Measurements from ENCODE around the gene CAPN10.

CAPN10 gene

GRCh38 chr2:240619506-240620148 lies 33.1 kb downstream of the CAPN10 start:
- no peak overlapping the region for H3K4me3 ChIP-seq (ENCODE audit: low read depth, low read length)
- no peak for DNase-seq (ENCODE audit: low read depth)
- no peak for TF ChIP-seq CTCF (IDR thresholded peaks at IDR 0.05; ENCODE audit: low read depth, low read length, missing control alignments)
- in situ Hi-C loops (cut with HindIII; ENCODE audit: low sequenced_read_pairs), result no loop called here

- no peak for DNase-seq (ENCODE audit: low read depth)
- no peak for TF ChIP-seq CTCF (IDR thresholded peaks at IDR 0.05; ENCODE audit: low read depth, low read length, missing control alignments)
- no peak overlapping the region for H3K4me3 ChIP-seq (ENCODE audit: low read depth, low read length)
- in situ Hi-C loops (cut with HindIII; ENCODE audit: low sequenced_read_pairs), result no loop called here
Observed at GRCh38 chr2:240620149-240620731, 33.7 kb downstream of the CAPN10 start.

- DNase-seq (ENCODE audit: low read depth), result no peak
- no peak for TF ChIP-seq CTCF (IDR thresholded peaks at IDR 0.05; ENCODE audit: low read depth, low read length, missing control alignments)
- in situ Hi-C loops (cut with HindIII; ENCODE audit: low sequenced_read_pairs), result no loop called here
Observed at GRCh38 chr2:240620859-240621258, 34.3 kb downstream of the CAPN10 start.

GRCh38 chr2:240622060-240622411 lies 35.5 kb downstream of the CAPN10 start:
- in situ Hi-C loops (cut with HindIII; ENCODE audit: low sequenced_read_pairs), result no loop called here
- TF ChIP-seq CTCF (IDR thresholded peaks at IDR 0.05; ENCODE audit: low read depth, low read length, missing control alignments), result no peak
- no peak overlapping the region for H3K4me3 ChIP-seq (ENCODE audit: low read depth, low read length)
- DNase-seq (ENCODE audit: low read depth), result no peak

More at GRCh38 chr2:240620859-240621258, 34.3 kb downstream of the CAPN10 start:
- H3K4me3 ChIP-seq (ENCODE audit: low read depth, low read length), result no peak overlapping the region

- in situ Hi-C loops (cut with HindIII; ENCODE audit: low sequenced_read_pairs), result no loop called here
- TF ChIP-seq CTCF (IDR thresholded peaks at IDR 0.05; ENCODE audit: low read depth, low read length, missing control alignments), result no peak
- DNase-seq (ENCODE audit: low read depth), result no peak
- no peak overlapping the region for H3K4me3 ChIP-seq (ENCODE audit: low read depth, low read length)
Observed at GRCh38 chr2:240622531-240623235, 36.1 kb downstream of the CAPN10 start.

- DNase-seq (ENCODE audit: low read depth), result no peak
- in situ Hi-C loops (cut with HindIII; ENCODE audit: low sequenced_read_pairs), result no loop called here
- no peak overlapping the region for H3K4me3 ChIP-seq (ENCODE audit: low read depth, low read length)
- no peak for TF ChIP-seq CTCF (IDR thresholded peaks at IDR 0.05; ENCODE audit: low read depth, low read length, missing control alignments)
Observed at GRCh38 chr2:240623531-240624010, 37.0 kb downstream of the CAPN10 start.

Measured in astrocyte of the cerebellum (primary cell).